SK-N-SH treated with all-trans-retinoic acid at 6 μM for 48 hours (cell line): ENCODE data around the gene PAPOLA.

Experiments
- ESRRG ChIP-seq: fragments of 250-450 bp; sonication (Bioruptor Pico); IDR thresholded peaks from 2 replicates; pipeline ENCODE4 v1.6.1; 2021; ENCODE audit warnings: mild to moderate bottlenecking
- OSR1 ChIP-seq: fragments of 250-450 bp; sonication (Bioruptor Pico); IDR thresholded peaks from 2 replicates; pipeline ENCODE4 v1.8.0; 2022; ENCODE audit warnings: moderate library complexity, mild to moderate bottlenecking, inconsistent platforms
- PPARA ChIP-seq: fragments of 250-450 bp; sonication (Bioruptor Pico); IDR thresholded peaks from 2 replicates; pipeline ENCODE4 v1.5.0; 2020; ENCODE audit warnings: mild to moderate bottlenecking, borderline replicate concordance
- ZFP3 ChIP-seq: fragments of 250-450 bp; sonication (Bioruptor Pico); IDR thresholded peaks from 2 replicates; pipeline ENCODE4 v1.5.0; 2020; ENCODE audit warnings: mild to moderate bottlenecking, moderate library complexity
- ZFP30 ChIP-seq: fragments of 450-650 bp; formaldehyde crosslinking; IDR thresholded peaks from 2 replicates; pipeline ENCODE4 v1.5.0; 2022; ENCODE audit warnings: mild to moderate bottlenecking, moderate library complexity
- ZNF565 ChIP-seq: fragments of 450-650 bp; formaldehyde crosslinking; conservative IDR thresholded peaks from 2 replicates; pipeline ENCODE4 v1.5.0; 2020; ENCODE audit warnings: low read depth, mild to moderate bottlenecking, moderate library complexity
- TF ChIP-seq, protein P1 (sequence below): fragments of 250-450 bp; sonication (Bioruptor Pico); IDR thresholded peaks from 2 replicates; pipeline ENCODE4 v1.8.0; 2020; ENCODE audit warnings: mild to moderate bottlenecking, moderate library complexity, borderline replicate concordance

DNA sequence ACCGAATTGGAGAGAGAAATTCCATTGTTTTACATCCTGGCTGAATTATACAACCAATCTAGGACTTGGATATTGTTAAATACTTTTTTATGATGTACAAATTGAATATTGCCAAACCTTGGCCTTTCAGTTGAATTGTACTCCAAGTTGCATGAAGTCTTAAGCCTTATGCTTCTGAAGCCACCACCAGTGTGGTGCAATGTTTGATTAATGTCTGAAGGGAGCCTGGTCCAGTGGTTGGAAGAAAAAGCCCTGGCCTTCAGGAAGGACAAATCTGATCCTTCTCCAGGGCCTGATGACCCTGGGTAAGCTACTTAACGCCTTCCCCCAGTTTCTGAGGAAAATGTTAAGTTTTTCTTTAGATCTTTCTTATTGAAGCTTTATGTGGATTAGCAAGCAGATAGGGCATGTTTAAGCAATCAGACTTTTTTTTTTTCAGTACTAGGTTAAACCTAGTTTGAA is 72.0 kb downstream of the PAPOLA start:
- no peak for TF ChIP-seq ZNF565 (CRISPR knock-in tag)
- no peak for TF ChIP-seq PPARA (CRISPR knock-in tag)
- no peak for TF ChIP-seq ESRRG (CRISPR knock-in tag)
- no peak for TF ChIP-seq OSR1 (CRISPR knock-in tag)
- TF ChIP-seq, protein P1, sequence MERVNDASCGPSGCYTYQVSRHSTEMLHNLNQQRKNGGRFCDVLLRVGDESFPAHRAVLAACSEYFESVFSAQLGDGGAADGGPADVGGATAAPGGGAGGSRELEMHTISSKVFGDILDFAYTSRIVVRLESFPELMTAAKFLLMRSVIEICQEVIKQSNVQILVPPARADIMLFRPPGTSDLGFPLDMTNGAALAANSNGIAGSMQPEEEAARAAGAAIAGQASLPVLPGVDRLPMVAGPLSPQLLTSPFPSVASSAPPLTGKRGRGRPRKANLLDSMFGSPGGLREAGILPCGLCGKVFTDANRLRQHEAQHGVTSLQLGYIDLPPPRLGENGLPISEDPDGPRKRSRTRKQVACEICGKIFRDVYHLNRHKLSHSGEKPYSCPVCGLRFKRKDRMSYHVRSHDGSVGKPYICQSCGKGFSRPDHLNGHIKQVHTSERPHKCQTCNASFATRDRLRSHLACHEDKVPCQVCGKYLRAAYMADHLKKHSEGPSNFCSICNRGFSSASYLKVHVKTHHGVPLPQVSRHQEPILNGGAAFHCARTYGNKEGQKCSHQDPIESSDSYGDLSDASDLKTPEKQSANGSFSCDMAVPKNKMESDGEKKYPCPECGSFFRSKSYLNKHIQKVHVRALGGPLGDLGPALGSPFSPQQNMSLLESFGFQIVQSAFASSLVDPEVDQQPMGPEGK (CRISPR knock-in tag) = no peak
- TF ChIP-seq ZFP3 (CRISPR knock-in tag) = no peak
- no peak for TF ChIP-seq ZFP30 (CRISPR knock-in tag)
